WI38 (cell line): ENCODE measurements around the gene PRAMEF2.
"Not testable (repeated sequence)": the region's sequence is repeated elsewhere in the genome, so short reads cannot be mapped to it uniquely, and the experiment has no call there.

Experiments
- H3K4me3 ChIP-seq: 2 replicates; pipeline ENCODE4 v1.5.1; 2011; ENCODE audit warnings: low read depth, mild to moderate bottlenecking, control low read depth, low read length

The PRAMEF2 gene

GRCh38 chr1:12903793-12904572, 47.1 kb downstream of the PRAMEF2 start:
- H3K4me3 ChIP-seq = not testable (repeated sequence)
